HCEC 1CT (cell line): ENCODE data around the gene RNF175.

Source experiments
- DNase-seq: peaks from one replicate; pipeline ENCODE4 v3.0.0-alpha.2; 2017

RNF175 gene

GRCh38 chr4:153741541-153741940 lies 18.3 kb downstream of the RNF175 start:
- DNase-seq: no peak

GRCh38 chr4:153735906-153736461 lies 23.8 kb downstream of the RNF175 start:
- no peak for DNase-seq

GRCh38 chr4:153733751-153734448 lies 25.9 kb downstream of the RNF175 start:
- DNase-seq: no peak

GRCh38 chr4:153731239-153731638 lies 28.6 kb downstream of the RNF175 start:
- DNase-seq: peak; percentile 79

- DNase-seq: no peak
Observed at GRCh38 chr4:153729895-153730294, 29.9 kb downstream of the RNF175 start.

- DNase-seq: no peak
Observed at GRCh38 chr4:153728660-153729059, 31.2 kb downstream of the RNF175 start.

GRCh38 chr4:153728151-153728550 lies 31.7 kb downstream of the RNF175 start:
- DNase-seq: no peak

- no peak for DNase-seq
Observed at GRCh38 chr4:153725831-153726154, 34.0 kb downstream of the RNF175 start.

GRCh38 chr4:153725136-153725830 lies 34.5 kb downstream of the RNF175 start:
- DNase-seq: no peak

GRCh38 chr4:153724606-153725005 lies 35.2 kb downstream of the RNF175 start:
- no peak for DNase-seq

- no peak for DNase-seq
Observed at GRCh38 chr4:153722036-153722435, 37.8 kb downstream of the RNF175 start.

- peak; percentile 1 for DNase-seq
Observed at GRCh38 chr4:153713866-153714646, 45.8 kb downstream of the RNF175 start.

- DNase-seq: no peak
Observed at GRCh38 chr4:153710681-153711080, 49.1 kb downstream of the RNF175 start.

- no peak for DNase-seq
Observed at GRCh38 chr4:153706519-153706918, 53.3 kb downstream of the RNF175 start.

GRCh38 chr4:153705743-153706468 lies 53.9 kb downstream of the RNF175 start:
- DNase-seq: no peak

GRCh38 chr4:153704522-153704921 lies 55.3 kb downstream of the RNF175 start:
- no peak for DNase-seq

GRCh38 chr4:153684971-153685371 lies 74.9 kb downstream of the RNF175 start:
- DNase-seq: no peak

GRCh38 chr4:153684182-153684970 lies 75.4 kb downstream of the RNF175 start, which contains the start of gene TLR2:
TSS of gene TLR2 (plus strand) at chr4:153684280. CDS start at chr4:153702908, 18,628 bp downstream.
- no peak for DNase-seq

GRCh38 chr4:153683763-153684181 lies 76.1 kb downstream of the RNF175 start:
- DNase-seq: no peak

GRCh38 chr4:153679486-153679885 lies 80.3 kb downstream of the RNF175 start:
- DNase-seq: no peak

- DNase-seq: peak; percentile 62
Observed at GRCh38 chr4:153676984-153677383, 82.8 kb downstream of the RNF175 start.

- peak; percentile 19 for DNase-seq
Observed at GRCh38 chr4:153676486-153676885, 83.3 kb downstream of the RNF175 start.
